HG03432 (cell line): Measurements from ENCODE around the gene PIWIL1.

Experiments
- ATAC-seq: cut with Tn5 transposase; IDR thresholded peaks from one replicate; pipeline ENCODE4 v1.9.1; 2021; ENCODE audit warnings: mild to moderate bottlenecking, moderate library complexity; ENCODE audit not compliant: unreplicated experiment

Gene PIWIL1

DNA sequence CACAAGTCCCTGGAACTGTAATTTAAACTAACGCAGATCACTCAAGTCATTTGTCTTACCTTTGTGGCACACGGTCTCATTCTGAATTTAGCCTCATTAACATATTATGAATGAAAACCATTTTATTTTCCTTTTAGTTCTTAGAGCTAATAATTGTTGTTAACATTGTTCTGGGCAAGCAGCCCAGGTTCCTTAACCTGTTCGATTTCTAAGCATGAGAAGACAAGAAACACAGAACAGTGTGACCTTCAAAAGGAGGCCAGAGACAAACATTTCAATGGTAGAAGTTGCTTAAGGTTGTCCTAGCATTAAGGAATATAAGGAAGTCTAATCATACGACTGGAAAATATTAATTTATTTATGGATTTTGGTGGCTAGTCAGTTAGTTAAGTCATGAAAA lies 35.2 kb downstream of the PIWIL1 start:
- ATAC-seq: no peak

DNA sequence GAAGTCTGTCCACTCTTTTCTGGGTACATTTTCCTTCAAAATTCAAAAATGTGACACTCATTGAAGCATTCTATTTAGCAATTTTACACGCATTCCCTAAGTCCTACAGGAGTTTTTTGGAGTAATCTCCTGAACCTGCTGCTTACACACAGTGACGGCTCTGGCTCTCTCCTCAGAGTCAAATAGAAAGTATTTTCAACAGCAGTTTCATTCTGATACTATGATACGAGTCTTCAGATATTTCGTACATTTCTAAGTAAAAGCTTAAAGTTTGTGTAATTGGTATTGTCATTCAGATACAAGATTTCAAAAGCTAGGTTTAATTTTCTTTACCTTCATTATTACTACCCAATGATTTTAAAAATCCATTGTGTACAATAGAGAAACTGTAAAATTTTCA lies 36.4 kb downstream of the PIWIL1 start:
- ATAC-seq: no peak

DNA sequence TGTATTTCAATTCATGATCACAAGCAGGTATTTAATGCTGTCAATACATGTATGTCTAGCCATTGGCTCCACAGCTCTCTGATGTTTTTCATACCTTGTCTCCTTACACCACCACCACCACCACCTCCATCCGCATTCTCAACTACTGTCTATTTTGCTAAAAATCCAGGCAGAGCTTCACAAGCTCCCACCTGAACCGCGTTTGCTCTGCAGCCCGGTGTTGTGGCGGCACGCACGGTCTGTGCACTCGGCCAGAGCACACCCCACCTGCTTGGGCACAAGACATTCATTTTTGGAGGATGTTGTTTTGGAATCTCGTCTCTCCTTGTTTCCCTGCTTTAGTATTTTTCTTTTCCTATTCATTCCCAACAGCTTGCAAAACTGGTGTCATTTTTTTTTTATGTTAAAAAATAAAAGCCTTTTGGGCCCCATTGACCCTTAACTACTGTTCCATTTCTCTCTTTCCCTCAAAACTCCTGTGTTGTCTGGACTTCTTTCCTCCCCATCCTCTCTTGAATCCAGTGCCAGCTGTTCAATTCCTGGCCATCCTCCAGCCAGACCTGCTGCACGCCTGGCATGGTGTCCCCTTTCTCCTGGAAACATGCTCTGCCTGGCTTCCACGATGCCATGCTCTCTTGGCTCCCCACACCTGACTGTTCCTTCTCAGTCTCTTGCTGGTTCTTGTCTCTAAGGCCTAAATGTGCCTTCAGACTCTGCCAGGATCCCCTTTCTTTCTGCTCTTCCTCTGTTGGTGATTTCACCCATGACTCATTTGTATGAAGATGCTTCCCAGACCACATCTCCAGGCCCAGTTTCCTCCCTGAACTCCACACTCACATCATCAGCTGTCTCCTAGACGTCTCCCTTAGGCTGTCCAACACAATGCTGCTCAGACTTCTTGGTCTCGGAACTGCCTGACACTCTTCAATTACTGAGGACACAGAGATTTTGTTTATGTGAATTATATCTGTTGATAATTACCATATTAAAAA lies 37.9 kb downstream of the PIWIL1 start:
- ATAC-seq: no peak

DNA sequence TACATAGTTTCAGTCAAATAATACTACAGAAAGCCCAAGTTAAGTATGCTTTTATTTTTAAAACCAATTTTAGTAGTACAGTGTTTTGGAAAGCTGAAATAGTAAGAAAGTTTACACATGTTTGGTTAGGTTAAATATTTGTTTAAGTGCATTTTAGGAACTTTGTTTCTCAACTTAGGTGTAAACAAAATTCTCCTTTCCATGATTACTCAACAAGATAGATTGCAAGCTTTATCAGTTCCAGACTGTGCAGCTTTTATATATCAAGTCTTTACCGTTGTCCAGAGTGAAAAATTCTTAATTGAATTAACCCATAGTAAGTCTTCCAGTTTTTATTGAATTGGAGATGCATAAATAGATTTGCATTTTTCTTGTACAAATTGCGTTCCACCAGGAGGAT lies 45.1 kb downstream of the PIWIL1 start:
- ATAC-seq: no peak

DNA sequence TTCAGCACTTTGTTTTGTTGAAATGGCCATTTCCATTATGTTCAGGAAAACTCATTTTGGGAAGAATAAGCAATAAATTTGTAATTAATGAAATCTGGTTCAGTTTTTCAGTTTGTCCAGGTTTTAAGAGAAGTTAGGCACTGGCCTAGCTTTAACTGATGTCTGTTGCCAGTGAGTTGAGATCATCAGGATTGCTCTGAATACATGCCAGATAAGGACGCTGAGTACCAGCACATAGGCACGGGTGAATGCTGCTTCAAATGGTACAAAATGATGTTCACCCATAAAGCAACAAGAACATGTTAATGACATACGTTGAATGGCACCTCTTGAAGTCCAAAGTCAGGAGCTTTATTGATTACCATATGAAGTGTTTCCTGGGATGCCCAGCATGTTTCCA lies 46.5 kb downstream of the PIWIL1 start:
- ATAC-seq: no peak

DNA sequence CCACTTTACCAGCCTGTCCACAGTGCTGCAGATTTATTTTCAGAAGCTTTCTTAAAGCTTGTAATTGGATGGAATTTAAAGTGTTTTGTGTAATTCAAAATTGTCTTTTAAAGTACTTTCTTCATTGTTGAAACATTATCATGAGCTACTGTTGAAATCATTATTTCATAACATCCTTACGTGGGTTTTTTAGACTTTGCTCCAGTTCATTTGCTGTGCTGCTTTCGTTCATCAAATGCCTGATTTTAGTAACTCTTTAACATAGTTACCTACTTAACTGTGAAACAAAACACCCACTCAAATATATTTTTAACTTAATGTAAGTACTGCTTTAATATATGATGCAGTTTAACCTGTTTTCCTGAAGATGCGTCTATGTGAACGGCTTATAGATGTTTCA lies 47.5 kb downstream of the PIWIL1 start:
- no peak for ATAC-seq

DNA sequence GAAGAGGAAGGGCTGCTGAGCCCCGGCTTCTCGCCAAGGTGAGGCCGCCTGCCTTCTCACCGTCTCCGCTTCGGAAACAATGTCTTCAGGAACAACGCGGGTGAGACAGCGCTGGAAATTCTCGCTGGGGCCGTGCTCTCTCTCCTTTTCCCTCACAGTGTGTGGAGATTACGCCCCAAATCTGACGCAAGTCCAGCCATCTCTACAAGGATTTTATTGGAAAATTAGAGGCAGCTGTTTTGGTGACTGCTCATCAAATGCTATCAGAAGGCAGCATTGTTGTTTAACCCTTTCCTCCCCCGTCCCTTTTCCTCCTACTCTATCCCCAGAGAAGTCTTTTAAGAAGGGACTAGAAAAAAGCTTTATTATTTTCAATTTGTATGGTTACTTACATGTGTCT lies 53.5 kb downstream of the PIWIL1 start:
- no peak for ATAC-seq

DNA sequence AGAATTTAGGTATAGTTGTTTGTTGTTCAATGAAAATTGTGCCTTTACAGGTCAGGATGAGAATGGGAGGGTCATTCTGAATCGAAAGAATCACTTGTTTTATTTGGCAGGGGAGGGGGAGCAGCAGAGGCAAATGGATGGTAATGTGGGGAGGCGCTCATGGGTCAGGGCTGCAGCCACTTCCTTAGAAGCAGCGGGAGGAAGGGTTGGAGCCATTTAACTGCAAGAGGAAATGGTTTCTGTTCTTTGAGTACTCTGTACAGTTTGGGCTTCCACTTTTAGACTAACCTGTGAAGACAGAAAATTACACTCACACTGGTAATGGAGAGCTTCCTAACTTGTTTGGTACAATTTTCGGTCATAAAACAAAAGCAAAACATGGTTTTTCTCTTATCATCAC lies 57.2 kb downstream of the PIWIL1 start:
- ATAC-seq: no peak

DNA sequence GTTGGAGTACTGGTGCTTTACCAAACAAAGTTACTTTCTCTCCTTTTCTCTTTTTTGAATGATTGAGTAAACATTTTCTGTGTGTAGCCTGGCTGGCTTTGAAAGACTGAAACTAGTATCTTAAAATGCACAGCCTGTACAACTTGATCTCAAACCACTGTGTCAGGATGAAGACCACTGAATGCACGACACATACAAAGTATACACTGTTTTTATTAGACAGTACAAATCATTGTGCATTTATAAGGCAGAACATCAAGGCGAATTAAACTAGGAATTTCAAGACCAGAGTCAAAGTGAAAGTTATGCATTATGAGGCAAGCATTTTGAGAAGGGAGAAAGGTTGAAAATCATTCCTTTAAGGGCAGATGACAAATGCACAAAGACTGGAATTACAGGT lies 59.0 kb downstream of the PIWIL1 start:
- no peak for ATAC-seq

DNA sequence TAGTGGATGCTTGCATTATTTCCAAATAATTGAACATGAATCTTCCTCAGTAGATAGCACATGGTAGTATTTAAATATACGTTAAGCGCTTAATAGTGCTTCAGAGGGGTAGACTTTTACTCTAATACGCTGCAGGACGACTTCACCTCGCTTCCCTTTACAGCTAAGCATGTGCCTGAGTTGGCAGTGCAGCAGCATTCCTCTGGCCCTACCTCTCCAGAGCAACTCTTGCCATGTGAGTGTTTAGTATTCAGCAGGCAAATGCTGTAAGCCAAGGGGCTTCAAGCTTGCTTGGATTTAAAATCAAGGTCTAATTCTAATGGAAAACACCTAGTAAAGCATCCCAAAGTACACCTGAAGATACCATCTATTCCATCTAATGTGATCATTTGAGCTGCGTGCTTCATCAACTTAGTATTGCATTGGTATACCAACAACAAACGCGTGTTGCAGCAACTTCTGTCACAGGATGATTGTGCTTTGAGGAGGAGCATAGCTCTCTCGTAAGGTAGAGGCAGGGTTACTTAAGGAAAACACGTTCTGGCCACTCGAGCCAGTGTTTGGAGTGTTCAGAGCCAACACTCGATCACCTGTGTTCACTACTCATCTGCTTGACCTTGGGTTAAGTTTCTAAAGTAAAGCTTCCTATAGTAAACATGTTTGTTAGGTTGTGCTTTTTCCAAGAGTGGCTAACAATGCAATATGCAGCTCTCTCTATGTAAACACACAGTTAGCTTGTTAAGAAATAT lies 60.6 kb downstream of the PIWIL1 start:
- no peak for ATAC-seq

DNA sequence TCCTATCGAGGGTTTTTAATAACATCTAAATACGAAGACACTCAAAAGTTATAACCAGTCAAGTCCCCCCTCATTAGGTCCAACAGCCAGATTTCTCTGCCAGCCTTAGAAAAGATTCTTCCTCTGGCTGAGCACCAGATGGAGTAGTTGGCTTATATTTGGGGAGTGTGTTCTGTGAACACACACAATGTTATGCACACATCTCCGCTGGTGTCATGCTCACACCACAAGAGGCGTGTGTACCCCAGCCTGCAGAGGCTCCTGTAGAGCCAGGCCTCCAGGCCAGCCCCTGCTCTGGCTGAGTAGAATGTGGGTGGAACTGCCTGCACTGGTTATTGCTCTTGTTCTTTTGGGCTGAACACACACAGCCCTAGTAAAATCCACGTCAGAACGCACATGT lies 64.0 kb downstream of the PIWIL1 start:
- ATAC-seq: no peak

DNA sequence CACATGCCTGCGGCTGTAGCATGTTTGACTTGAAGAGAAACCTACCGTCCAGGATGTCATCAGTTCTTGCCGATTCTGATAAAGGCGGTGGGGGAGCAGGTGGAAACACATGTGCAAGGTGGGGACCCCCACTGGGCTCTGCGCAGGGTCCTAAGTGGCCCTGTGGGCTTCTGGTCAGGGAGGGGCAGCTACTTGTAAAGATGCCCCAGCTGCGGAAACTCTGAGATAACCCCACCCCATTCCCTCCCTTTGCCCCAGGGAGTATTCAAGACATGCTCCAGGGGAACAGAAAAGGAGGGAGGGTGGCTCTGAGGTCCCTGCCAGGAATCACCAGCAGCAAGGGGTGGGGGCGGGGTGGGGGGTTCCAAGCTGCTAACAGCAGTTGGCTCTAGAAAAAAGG lies 67.6 kb downstream of the PIWIL1 start:
- ATAC-seq: no peak

DNA sequence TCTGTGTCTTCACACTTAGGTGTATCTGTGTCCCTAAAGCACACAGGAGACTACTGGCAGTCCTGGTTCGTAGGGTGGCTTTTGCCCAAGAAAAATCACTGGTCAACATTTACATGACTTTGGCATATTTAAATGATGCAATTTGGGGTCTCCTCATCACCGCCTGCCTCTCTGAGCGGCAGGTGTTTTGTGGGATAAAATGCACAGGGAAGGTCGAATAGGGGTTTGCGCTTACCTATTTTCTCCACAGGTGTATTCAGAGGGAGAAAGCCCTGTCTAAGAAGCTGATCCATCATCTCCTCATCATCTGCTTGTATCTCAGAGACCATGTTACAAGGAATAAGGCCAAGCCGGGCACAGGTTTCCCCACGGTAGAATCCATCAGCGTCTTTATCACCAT lies 74.7 kb downstream of the PIWIL1 start:
- no peak for ATAC-seq

DNA sequence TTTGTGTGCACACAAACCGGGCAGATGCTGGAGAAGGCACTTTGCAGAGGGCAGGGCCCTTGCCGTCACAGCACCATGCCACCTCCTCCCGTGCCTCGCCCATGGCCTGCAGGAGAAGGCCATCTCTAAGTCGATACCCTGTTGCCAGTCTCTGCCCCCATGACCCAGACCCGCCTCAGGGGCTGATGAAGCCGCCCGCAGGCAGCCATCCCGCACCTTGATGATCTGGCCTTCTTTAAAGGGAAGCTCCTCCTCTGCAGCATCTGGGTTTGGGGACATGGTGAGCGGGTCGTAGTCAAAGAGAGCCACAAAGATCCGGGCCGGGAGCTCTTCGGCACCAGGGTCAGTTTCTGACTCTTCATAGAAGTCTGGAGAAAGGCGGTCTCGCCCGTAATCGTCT lies 76.2 kb downstream of the PIWIL1 start:
- ATAC-seq: no peak

DNA sequence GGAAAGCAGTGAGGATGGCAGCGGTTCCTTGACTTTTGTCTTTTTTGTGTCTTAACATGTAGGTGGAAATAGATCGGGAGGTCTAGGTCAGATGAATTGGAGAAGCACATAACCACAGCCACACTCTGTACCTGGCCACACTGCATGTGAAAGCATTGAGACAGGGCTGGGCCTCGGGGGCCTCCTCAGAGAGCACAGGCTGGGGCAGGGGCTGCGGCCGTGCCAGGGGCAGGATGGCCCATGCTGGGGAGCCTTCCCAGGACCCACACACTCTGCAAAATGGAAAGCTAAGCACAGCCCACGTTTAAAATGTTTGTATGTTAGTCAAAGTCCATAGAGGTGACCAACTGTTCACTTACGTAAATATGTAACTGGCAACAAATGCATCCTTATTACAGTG lies 76.7 kb downstream of the PIWIL1 start:
- ATAC-seq: no peak

DNA sequence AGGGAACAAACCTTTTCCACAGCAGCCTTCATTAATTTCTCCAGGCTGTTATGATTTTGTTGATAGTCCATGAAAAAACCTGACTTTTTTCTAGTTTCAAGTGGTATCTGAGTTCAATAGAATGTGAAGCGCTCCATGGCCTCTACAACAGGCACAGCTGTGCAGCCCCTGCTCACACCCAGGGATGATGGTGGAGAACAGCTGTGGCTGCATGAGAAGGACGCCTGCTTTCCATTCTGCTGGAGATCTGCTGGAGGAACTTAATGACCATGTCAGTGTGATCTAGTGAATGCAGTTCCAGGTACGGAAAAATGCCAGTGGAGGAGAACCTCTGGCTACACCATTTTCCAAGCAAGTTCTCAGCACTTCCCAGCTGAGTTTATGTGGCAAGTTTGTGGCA lies 80.6 kb downstream of the PIWIL1 start:
- ATAC-seq: no peak

DNA sequence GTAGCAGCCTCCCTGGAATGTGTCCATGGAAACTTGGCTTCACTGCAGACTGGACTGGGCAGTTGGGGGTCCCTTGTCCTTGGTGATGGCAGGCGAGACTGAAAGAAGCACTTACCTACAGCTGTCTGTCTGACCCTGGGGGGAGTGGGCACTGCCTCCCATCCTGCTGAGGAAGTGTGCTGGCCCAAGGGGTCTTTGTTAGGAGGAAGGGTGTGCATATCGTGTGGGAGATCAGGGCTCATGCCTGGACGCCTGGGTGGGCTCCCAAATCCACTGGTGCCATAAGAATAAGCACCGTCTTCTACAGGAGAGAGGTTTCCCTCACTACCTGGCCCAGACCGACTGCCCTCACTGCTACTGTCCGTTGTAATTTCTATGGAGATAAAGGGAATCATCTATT lies 81.4 kb downstream of the PIWIL1 start:
- no peak for ATAC-seq

DNA sequence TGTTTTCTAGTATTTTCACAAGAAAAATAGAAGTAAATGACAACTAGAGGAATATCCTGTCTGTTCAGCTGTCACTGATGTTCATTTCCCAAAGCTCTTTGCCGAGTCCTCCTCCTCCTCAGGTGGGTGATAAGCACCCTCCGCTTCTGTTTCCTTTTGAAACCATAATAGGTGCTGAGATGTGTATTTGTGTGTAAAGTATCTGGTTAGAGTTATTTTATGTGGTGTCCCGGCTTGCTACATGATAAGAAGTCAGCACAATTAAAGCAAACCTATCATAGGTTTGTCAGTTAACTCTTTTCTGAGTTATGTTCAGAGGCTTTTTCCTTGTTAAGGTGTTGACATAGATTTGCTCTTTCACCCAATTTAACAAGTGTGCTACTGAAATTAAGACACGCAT lies 82.4 kb downstream of the PIWIL1 start:
- no peak for ATAC-seq

DNA sequence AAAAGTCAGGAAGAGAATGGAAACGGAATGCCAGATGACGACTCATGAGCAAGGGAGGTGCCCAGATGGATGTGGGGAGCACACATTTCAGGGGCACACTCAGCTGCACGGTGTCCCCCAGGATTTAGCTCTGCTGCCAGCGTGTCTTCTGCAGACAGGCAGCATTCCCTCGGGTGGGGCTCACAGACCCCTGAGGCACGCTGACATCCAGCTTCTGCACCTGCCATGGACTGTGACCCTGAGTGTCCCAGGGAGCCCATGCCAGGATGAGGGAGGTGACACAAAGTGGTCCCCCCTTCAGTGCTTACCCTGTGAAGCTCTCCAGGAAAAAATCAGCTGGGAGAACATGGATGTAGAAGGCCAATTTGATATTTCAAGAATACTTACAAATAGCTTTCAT lies 84.2 kb downstream of the PIWIL1 start:
- ATAC-seq: no peak
